ENCODE results near the gene HMX1. TPM values are rescaled to one million over a fixed set of nuclear protein-coding genes. Genes with fewer than 3 reads are reported as not detected.

HMX1 gene
- total and polyA plus RNA-seq, 2 donors (not counting 3 experiments of a cell fraction or from before 2014, with no cell fraction given), result not detected

- FAIRE-seq (no peak), DNase-seq (ENCODE audit: low read depth, low spot score) (no peak)
- CTCF ChIA-PET, result no interaction called here
- POLR2A ChIA-PET, result no interaction called here
- dilution Hi-C loops (cut with MboI; ENCODE audit: extremely low pct_ligation_motif_present, low sequenced_read_pairs), result no loop called here
- Histone ChIP-seq H3K9me3 (replicated peaks; ENCODE audit: control insufficient read depth, insufficient read depth, low read length) (no peaks in the 10 kb centered on the region), H3K4me2 (ENCODE audit: insufficient read depth, low read length) (no peak overlapping the region), H3K27me3 (ENCODE audit: control insufficient read depth in 2 of 2, insufficient read depth in 2 of 2, low read length in 2 of 2) (no peaks in the 10 kb centered on the region), H4K20me1 (replicated peaks; ENCODE audit: control insufficient read depth, extremely low read depth, insufficient read depth, low read length) (no peaks in the 10 kb centered on the region), H3K27ac (ENCODE audit: insufficient read depth, low read depth, low read length) (no peak overlapping the region), H3K4me1 (ENCODE audit: control insufficient read depth, extremely low read depth, insufficient read depth, low read length) (no peaks in the 10 kb centered on the region), H3K4me3 (replicated peaks in 1 of 3; ENCODE audit: insufficient read depth in 1 of 3, low read depth in 1 of 3, low read length in 3 of 3) (no peak overlapping the region), H3K9me1 (replicated peaks; ENCODE audit: control insufficient read depth, extremely low read depth, insufficient read depth, low read length) (no peaks in the 10 kb centered on the region), H3K9ac (replicated peaks; ENCODE audit: extremely low read depth, insufficient read depth, low read length) (no peak overlapping the region), H3K36me3 (ENCODE audit: control insufficient read depth in 2 of 2, extremely low read depth in 1 of 2, insufficient read depth in 2 of 2, low read length in 2 of 2) (no peaks in the 10 kb centered on the region), H2AFZ (ENCODE audit: low read depth, low read length) (no peak overlapping the region), H3K79me2 (ENCODE audit: control insufficient read depth, insufficient read depth, low read length) (no peaks in the 10 kb centered on the region)
- TF ChIP-seq POLR2AphosphoS5 (IDR thresholded peaks at IDR 0.05; ENCODE audit: insufficient read depth, low read depth, low read length), result no peak
- TF ChIP-seq MYC (IDR thresholded peaks at IDR 0.05; ENCODE audit: low read depth, low read length), result no peak
- TF ChIP-seq, protein P1, sequence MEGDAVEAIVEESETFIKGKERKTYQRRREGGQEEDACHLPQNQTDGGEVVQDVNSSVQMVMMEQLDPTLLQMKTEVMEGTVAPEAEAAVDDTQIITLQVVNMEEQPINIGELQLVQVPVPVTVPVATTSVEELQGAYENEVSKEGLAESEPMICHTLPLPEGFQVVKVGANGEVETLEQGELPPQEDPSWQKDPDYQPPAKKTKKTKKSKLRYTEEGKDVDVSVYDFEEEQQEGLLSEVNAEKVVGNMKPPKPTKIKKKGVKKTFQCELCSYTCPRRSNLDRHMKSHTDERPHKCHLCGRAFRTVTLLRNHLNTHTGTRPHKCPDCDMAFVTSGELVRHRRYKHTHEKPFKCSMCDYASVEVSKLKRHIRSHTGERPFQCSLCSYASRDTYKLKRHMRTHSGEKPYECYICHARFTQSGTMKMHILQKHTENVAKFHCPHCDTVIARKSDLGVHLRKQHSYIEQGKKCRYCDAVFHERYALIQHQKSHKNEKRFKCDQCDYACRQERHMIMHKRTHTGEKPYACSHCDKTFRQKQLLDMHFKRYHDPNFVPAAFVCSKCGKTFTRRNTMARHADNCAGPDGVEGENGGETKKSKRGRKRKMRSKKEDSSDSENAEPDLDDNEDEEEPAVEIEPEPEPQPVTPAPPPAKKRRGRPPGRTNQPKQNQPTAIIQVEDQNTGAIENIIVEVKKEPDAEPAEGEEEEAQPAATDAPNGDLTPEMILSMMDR (IDR thresholded peaks at IDR 0.05; ENCODE audit: extremely low read depth in 1 of 2, insufficient read depth in 1 of 2, low read depth in 1 of 2, low read length in 2 of 2), result no peak
- TF ChIP-seq EZH2 (IDR thresholded peaks at IDR 0.05; ENCODE audit: borderline replicate concordance, low read depth, low read length, severe bottlenecking), result no peak
- TF ChIP-seq, protein P2, sequence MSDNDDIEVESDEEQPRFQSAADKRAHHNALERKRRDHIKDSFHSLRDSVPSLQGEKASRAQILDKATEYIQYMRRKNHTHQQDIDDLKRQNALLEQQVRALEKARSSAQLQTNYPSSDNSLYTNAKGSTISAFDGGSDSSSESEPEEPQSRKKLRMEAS (IDR thresholded peaks at IDR 0.05; ENCODE audit: insufficient read depth, insufficient read length), result no peak
- no TSS peak for BruUV-seq (replicated peaks)
- intact Hi-C loops (cut with micrococcal nuclease), result no loop called here
Observed at GRCh38 chr4:8818063-8818881, 53.4 kb downstream of the HMX1 start.
